B cell (primary cell): ENCODE data around the gene CARD8. TPM values are rescaled to one million over a fixed set of nuclear protein-coding genes. Genes with fewer than 3 reads are reported as not detected.

Experiments used
- ATAC-seq: fragments of 200-7000 bp; cut with Tn5 transposase; one replicate; pipeline ENCODE4 v1.10.0; 2021; ENCODE audit warnings: low read depth, mild to moderate bottlenecking, moderate number of reproducible peaks, moderate library complexity
- CTCF ChIA-PET: fragments of 350-600 bp; sonication (Branson Sonifier 250); formaldehyde crosslinking; loops from one replicate; lab custom pipeline; 2021; ENCODE audit warnings: antibody characterized with exemption, inconsistent platforms; lab: Charles Lee
- POLR2A ChIA-PET: fragments of 350-600 bp; sonication (Branson Sonifier 250); formaldehyde crosslinking; loops from one replicate; lab custom pipeline; 2021; ENCODE audit warnings: antibody characterized with exemption; lab: Charles Lee
- DNase-seq: peaks from one replicate; pipeline ENCODE4 v3.0.0; 2013
- H2AFZ ChIP-seq: 2 replicates; pipeline ENCODE4 v1.6.1; 2012; ENCODE audit warnings: mild to moderate bottlenecking, low read depth, low read length; ENCODE audit not compliant: insufficient read depth, poor library complexity, severe bottlenecking
- H3K27ac ChIP-seq, 2 donors: 1 replicate in 1 of 2; 2 replicates in 1 of 2; pipeline ENCODE4 v1.5.1; 2012 to 2013; ENCODE audit warnings: low read length in 2 of 2, mild to moderate bottlenecking in 2 of 2, moderate library complexity in 1 of 2
- H3K27me3 ChIP-seq, 4 experiments: fragments of 200-600 bp in 1 of 4; sonication (generic) in 1 of 4; replicated peaks in 1 of 4; 1 replicate in 2 of 4; 2 replicates in 2 of 4; pipeline versions ENCODE4 v1.6.1 to v1.7.0; 2013 to 2016; ENCODE audit warnings: low read length in 3 of 4, mild to moderate bottlenecking in 2 of 4, mixed read lengths in 1 of 4, moderate library complexity in 1 of 4; ENCODE audit not compliant: insufficient read depth in 4 of 4, control insufficient read depth in 3 of 4; ENCODE audit errors: control extremely low read depth in 1 of 4
- H3K36me3 ChIP-seq, 2 experiments: replicated peaks in 1 of 2; 1 replicate in 1 of 2; 2 replicates in 1 of 2; pipeline versions ENCODE4 v1.6.1 to v1.7.1; 2013; ENCODE audit warnings: low read length in 1 of 2; ENCODE audit not compliant: insufficient read depth in 2 of 2, control insufficient read depth in 1 of 2; ENCODE audit errors: control extremely low read depth in 1 of 2, extremely low read depth in 1 of 2
- H3K4me1 ChIP-seq, 2 donors: fragments of 200-600 bp in 1 of 2; sonication (generic) in 1 of 2; 1 replicate in 1 of 2; 2 replicates in 1 of 2; pipeline versions ENCODE4 v1.5.1 to v1.6.1; 2013 to 2017; ENCODE audit warnings: low read length in 2 of 2; ENCODE audit not compliant: control insufficient read depth in 2 of 2, insufficient read depth in 2 of 2
- H3K4me2 ChIP-seq: replicated peaks from 2 replicates; pipeline ENCODE3; 2012; ENCODE audit warnings: mild to moderate bottlenecking, low read depth, low read length; ENCODE audit not compliant: poor library complexity, severe bottlenecking
- H3K4me3 ChIP-seq, 5 experiments: fragments of 200-600 bp in 1 of 5; sonication (generic) in 1 of 5; 1 replicate in 3 of 5; 2 replicates in 2 of 5; pipeline versions ENCODE4 v1.5.1 to v1.7.0; 2011 to 2016; ENCODE audit warnings: low read length in 4 of 5, mild to moderate bottlenecking in 4 of 5, low read depth in 2 of 5, control low read depth in 1 of 5, moderate library complexity in 1 of 5; ENCODE audit not compliant: insufficient read depth in 1 of 5; ENCODE audit errors: control extremely low read depth in 1 of 5, extremely low read depth in 1 of 5
- H3K79me2 ChIP-seq: fragments of 200-600 bp; sonication (generic); one replicate; pipeline ENCODE4 v1.6.0; 2016; ENCODE audit warnings: low read length; ENCODE audit not compliant: control insufficient read depth, insufficient read depth
- H3K9ac ChIP-seq: fragments of 200-600 bp; sonication (generic); 2 replicates; pipeline ENCODE4 v1.6.1; 2017; ENCODE audit warnings: mild to moderate bottlenecking, low read length, moderate library complexity
- H3K9me3 ChIP-seq, 3 donors: one replicate each; pipeline versions ENCODE4 v1.6.1 to v1.7.1; 2013; ENCODE audit warnings: low read length in 2 of 3; ENCODE audit not compliant: control insufficient read depth in 2 of 3, insufficient read depth in 1 of 3; ENCODE audit errors: control extremely low read depth in 1 of 3
- H4K20me1 ChIP-seq: 2 replicates; pipeline ENCODE4 v1.6.0; 2012; ENCODE audit warnings: mild to moderate bottlenecking, low read length; ENCODE audit not compliant: insufficient read depth, control insufficient read depth, poor library complexity, severe bottlenecking
- H3K27ac Mint-ChIP-seq: one replicate; pipeline ENCODE4 v1.8.0; 2021; ENCODE audit warnings: mixed read lengths
- H3K27me3 Mint-ChIP-seq: one replicate; pipeline ENCODE4 v1.8.0; 2021; ENCODE audit warnings: mixed read lengths
- H3K4me1 Mint-ChIP-seq: one replicate; pipeline ENCODE4 v1.8.0; 2021; ENCODE audit warnings: mixed read lengths
- H3K4me3 Mint-ChIP-seq: one replicate; pipeline ENCODE4 v1.8.0; 2021; ENCODE audit warnings: mixed read lengths
- H3K9me3 Mint-ChIP-seq: one replicate; pipeline ENCODE4 v1.8.0; 2022; ENCODE audit warnings: mixed read lengths; ENCODE audit not compliant: insufficient read depth
- CTCF ChIP-seq: fragments of 200-600 bp; IDR thresholded peaks from one replicate; pipeline ENCODE4 v1.8.0; 2022; ENCODE audit warnings: antibody characterized with exemption, mild to moderate bottlenecking
- EZH2 ChIP-seq: IDR thresholded peaks from 2 replicates; pipeline ENCODE4 v1.6.1; 2012; ENCODE audit warnings: borderline replicate concordance, low read depth, mild to moderate bottlenecking, moderate library complexity, low read length; ENCODE audit not compliant: insufficient read depth, poor library complexity, severe bottlenecking
- WGBS: methylation state at CpG from one replicate; pipeline ENCODE4 v1.1.5; 2013; ENCODE audit warnings: missing lambda C conversion rate; ENCODE audit not compliant: insufficient coverage; 5-methylcytosine and 5-hydroxymethylcytosine counted together
- intact Hi-C: fragments of 100-400 bp; cut with micrococcal nuclease; formaldehyde crosslinking; loops from one replicate; pipeline ENCODE4 v1.10.0; 2022
- polyA plus RNA-seq: library from polyadenylated mRNA; depleted of rRNA; stranded (reverse); fragments of >200 nt; gene quantifications from 2 replicates; pipeline ENCODE4 v1.2.3, GENCODE V29; 2012
- total RNA-seq, 2 donors: library from RNA; stranded (reverse); fragments of 120-200 nt in 1 of 2; gene quantifications; 1 replicate in 1 of 2; 2 replicates in 1 of 2; pipeline versions ENCODE4 v1.2.3 to v1.2.4, GENCODE V29; 2013 to 2022

Gene CARD8
- total and polyA plus RNA-seq, 2 donors (not counting 1 experiment from before 2014, with no cell fraction given) = 92.0 to 161 TPM

GRCh38 chr19:48249502-48250014 is 6.2 kb downstream of the CARD8 start:
- WGBS = 4% methylated on average over 3 of the region's 13 CpGs
- peaks cover 6 to 10% of the 10 kb centered on the region in 2 experiments for H3K36me3 ChIP-seq
- peak overlapping the region; percentile 91 for H3K4me2 ChIP-seq
- H2AFZ ChIP-seq = peak overlapping the region; percentile 95
- DNase-seq (peak; percentile 79), ATAC-seq (peak; percentile 87)
- no peaks in the 10 kb centered on the region for H3K9me3 ChIP-seq
- ChIA-PET POLR2A (interaction anchor here (0.8 to 2.0 kb wide), 6 partner anchors 10 to 80 kb away, joined by 3 to 10 read pairs (median 4); partner anchors contain the start of genes LIG1 and ZSWIM9), CTCF (interaction anchor here (0.6 to 2.2 kb wide), 9 partner anchors 10 to 256 kb away, joined by 3 to 16 read pairs (median 3); no protein-coding TSS in a partner anchor)
- H3K9ac ChIP-seq = peak overlapping the region; percentile 86
- peaks cover 59% of the 10 kb centered on the region for H3K4me1 Mint-ChIP-seq
- no peaks in the 10 kb centered on the region for H4K20me1 ChIP-seq
- H3K4me1 ChIP-seq = peaks cover 27 to 38% of the 10 kb centered on the region in 2 donors
- H3K27ac Mint-ChIP-seq = peak overlapping the region; percentile 98
- H3K27ac ChIP-seq = peak overlapping the region; percentile 86 to 95
- intact Hi-C loops = loop anchor here (1.0 to 5.0 kb wide), 2 partner anchors 11 to 47 kb away; no protein-coding TSS in a partner anchor
- H3K4me3 Mint-ChIP-seq = peak overlapping the region; percentile 93
- no peak for TF ChIP-seq CTCF
- TF ChIP-seq EZH2 = no peak
- no peaks in the 10 kb centered on the region for H3K27me3 Mint-ChIP-seq
- H3K27me3 ChIP-seq = no peaks in the 10 kb centered on the region
- peak overlapping the region; percentile 48 to 85 (median 62) for H3K4me3 ChIP-seq
- no peaks in the 10 kb centered on the region for H3K9me3 Mint-ChIP-seq
- peaks cover 77% of the 10 kb centered on the region for H3K79me2 ChIP-seq
